Peyer's patch (tissue), 4 donors: ENCODE data around the gene ATP9A. TPM values are rescaled to one million over a fixed set of nuclear protein-coding genes. Genes with fewer than 3 reads are reported as not detected.

Source experiments
- DNase-seq, 3 donors: peaks; one replicate each; pipeline ENCODE4 v3.0.0-alpha.2; 2017 to 2019
- H3K27ac ChIP-seq, 4 donors: fragments of 200-600 bp; sonication (generic); one replicate each; pipeline ENCODE4 v1.5.1; 2016 to 2019
- H3K27me3 ChIP-seq, 2 donors: fragments of 200-600 bp; sonication (generic); one replicate each; pipeline ENCODE4 v1.5.1; 2019
- H3K36me3 ChIP-seq, 3 donors: fragments of 200-600 bp; sonication (generic); one replicate each; pipeline ENCODE4 v1.5.1; 2016 to 2019
- H3K4me1 ChIP-seq, 4 donors: fragments of 200-600 bp; sonication (generic); one replicate each; pipeline ENCODE4 v1.5.1; 2016 to 2019
- H3K4me3 ChIP-seq, 4 donors: fragments of 200-600 bp; sonication (generic); 1 replicate in 3 of 4; 2 replicates in 1 of 4; pipeline ENCODE4 v1.5.1; 2016 to 2019; ENCODE audit warnings: mild to moderate bottlenecking in 1 of 4
- H3K9me3 ChIP-seq, 4 donors: fragments of 200-600 bp; sonication (generic); one replicate each; pipeline ENCODE4 v1.5.1; 2016 to 2019; ENCODE audit warnings: mild to moderate bottlenecking in 1 of 4
- POLR2A ChIP-seq, 2 donors: fragments of 450-650 bp; IDR thresholded peaks; one replicate each; pipeline ENCODE4 v1.5.1; 2017; ENCODE audit warnings: antibody characterized with exemption in 2 of 2, mild to moderate bottlenecking in 2 of 2, moderate library complexity in 2 of 2
- total RNA-seq, 4 donors: library from RNA; depleted of rRNA; stranded (reverse); fragments of >200 nt; gene quantifications; one replicate each; pipeline ENCODE4 v1.1.0, GENCODE V29; 2016
- TF ChIP-seq, protein P1 (sequence below), 6 experiments: fragments of 450-650 bp in 4 of 6; fragments of 200-600 bp in 2 of 6; sonication (generic) in 1 of 6; IDR thresholded peaks; one replicate each; pipeline ENCODE4 v1.5.1; 2017 to 2019; ENCODE audit warnings: antibody characterized with exemption in 6 of 6, mild to moderate bottlenecking in 3 of 6, moderate library complexity in 1 of 6

Gene ATP9A
- total RNA-seq, 4 donors from 2014 or later = 27.2 to 73.1 (median 48.7) TPM

DNA sequence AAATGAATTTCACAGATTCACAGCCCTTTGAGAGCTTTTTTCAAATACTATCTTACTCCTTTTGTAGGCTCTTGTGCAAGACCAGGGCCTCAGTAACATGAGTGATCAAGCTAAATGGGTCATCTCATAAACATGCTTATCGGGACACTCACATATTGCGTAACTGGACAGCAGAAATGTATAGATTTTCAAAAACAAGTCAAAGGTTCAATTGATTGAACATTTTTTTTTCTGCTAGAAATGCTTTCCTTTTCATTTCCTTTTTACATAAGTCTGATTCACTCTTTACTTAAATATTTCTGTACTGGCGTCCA lies 42.8 kb upstream of the ATP9A start:
- no peak for TF ChIP-seq POLR2A (IDR thresholded peaks at IDR 0.05)
- TF ChIP-seq, protein P1, sequence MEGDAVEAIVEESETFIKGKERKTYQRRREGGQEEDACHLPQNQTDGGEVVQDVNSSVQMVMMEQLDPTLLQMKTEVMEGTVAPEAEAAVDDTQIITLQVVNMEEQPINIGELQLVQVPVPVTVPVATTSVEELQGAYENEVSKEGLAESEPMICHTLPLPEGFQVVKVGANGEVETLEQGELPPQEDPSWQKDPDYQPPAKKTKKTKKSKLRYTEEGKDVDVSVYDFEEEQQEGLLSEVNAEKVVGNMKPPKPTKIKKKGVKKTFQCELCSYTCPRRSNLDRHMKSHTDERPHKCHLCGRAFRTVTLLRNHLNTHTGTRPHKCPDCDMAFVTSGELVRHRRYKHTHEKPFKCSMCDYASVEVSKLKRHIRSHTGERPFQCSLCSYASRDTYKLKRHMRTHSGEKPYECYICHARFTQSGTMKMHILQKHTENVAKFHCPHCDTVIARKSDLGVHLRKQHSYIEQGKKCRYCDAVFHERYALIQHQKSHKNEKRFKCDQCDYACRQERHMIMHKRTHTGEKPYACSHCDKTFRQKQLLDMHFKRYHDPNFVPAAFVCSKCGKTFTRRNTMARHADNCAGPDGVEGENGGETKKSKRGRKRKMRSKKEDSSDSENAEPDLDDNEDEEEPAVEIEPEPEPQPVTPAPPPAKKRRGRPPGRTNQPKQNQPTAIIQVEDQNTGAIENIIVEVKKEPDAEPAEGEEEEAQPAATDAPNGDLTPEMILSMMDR (IDR thresholded peaks at IDR 0.05) = no peak
- Histone ChIP-seq H3K4me1 (no peaks in the 10 kb centered on the region), H3K27ac (no peak overlapping the region), H3K36me3 (no peaks in the 10 kb centered on the region), H3K27me3 (no peaks in the 10 kb centered on the region), H3K4me3 (no peak overlapping the region), H3K9me3 (no peaks in the 10 kb centered on the region)
- DNase-seq = no peak

DNA sequence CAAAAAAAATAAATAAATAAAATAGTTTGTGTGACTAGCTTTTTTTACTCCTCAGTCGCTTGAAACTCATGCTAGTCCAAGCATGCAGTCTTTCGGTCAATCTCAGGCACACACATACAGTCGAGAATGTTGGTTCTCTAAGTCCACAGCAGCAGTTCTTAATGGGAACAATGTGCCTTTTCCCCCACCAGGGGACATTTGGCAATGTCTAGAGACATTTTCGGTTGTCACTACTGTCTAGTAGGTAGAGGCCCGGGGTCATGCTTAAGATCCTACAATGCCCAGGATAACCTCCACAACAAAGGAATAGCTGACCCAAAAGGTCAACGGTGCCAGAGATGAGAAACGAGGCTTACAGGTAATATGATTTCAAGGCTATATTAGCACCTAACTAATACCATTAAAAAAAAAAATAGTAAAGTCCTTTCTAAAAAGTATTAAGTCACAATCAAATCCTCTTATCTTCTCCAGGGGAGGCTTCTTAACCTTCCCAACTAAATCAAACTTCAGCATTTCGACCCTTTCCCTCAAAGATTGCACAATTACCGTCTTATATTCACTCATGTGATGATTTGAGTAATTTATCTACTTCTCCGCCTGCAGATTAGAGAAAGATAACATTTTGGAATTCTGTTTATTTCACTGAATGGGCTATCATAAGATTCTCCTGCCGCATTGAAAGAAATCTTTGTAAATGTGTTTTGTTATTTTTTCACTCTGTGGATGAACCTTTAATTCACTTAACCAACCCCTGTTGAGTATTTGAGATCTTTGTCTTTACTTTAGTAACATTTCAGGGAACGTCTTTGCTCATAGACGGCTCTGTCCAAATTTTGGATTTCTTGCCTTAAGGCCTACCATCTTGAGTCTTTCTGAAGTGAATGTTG lies 42.2 kb upstream of the ATP9A start:
- Histone ChIP-seq H3K27ac (no peak overlapping the region), H3K4me1 (no peaks in the 10 kb centered on the region), H3K4me3 (no peak overlapping the region), H3K27me3 (no peaks in the 10 kb centered on the region), H3K36me3 (no peaks in the 10 kb centered on the region), H3K9me3 (no peaks in the 10 kb centered on the region)
- no peak for TF ChIP-seq POLR2A (IDR thresholded peaks at IDR 0.05)
- TF ChIP-seq, protein P1 (IDR thresholded peaks at IDR 0.05) = no peak
- no peak for DNase-seq

DNA sequence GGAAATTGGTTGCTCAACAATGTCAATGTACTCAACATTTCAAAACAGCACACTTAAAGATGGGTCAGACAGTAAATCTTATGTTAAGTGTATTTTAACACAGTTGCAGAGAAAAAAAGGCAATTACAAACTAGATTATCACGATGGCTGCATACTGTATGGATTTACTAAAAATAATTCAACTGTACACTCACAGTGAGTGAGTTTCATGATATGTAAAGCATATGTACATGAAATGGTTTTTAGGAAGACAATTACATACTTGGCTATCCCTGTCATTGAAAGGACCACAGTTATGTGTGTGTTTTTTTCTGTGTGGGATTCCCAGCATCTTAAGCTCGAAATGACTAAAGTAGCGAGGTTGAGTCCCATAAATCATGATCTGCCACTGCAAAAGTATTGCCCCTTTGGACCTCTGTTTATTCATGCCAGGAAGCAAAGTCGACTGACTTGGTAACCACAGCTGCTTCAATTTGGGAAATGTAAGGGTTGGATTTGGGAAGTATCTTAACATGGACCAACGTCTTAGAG lies 39.6 kb upstream of the ATP9A start:
- Histone ChIP-seq H3K27ac (no peak overlapping the region), H3K4me1 (no peaks in the 10 kb centered on the region), H3K36me3 (no peaks in the 10 kb centered on the region), H3K4me3 (no peak overlapping the region), H3K9me3 (no peaks in the 10 kb centered on the region), H3K27me3 (no peaks in the 10 kb centered on the region)
- no peak for TF ChIP-seq POLR2A (IDR thresholded peaks at IDR 0.05)
- TF ChIP-seq, protein P1 (IDR thresholded peaks at IDR 0.05) = no peak
- DNase-seq = no peak

DNA sequence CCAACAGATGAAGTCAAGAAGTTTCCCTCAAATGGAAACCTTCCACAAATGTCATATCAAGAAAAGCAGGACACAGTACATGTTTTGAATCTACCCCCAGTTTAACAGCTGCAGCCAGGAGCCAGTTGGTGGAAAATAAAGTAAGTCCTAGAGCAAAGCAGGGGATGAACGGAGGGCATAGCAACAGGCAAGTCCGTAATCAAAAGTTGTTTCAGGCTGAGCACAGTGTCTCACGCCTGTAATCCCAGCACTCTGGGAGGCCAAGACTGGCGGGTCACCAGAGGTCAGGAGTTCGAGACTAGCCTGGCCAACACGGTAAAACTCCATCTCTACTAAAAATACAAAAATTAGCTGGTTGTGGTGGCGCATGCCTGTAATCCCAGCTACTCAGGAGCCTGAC lies 36.6 kb upstream of the ATP9A start:
- H3K4me1 ChIP-seq = peaks cover 3 to 27% (median 8%) of the 10 kb centered on the region in 4 donors
- H3K27ac ChIP-seq = no peak overlapping the region
- no peak for DNase-seq
- H3K4me3 ChIP-seq = no peak overlapping the region
- no peaks in the 10 kb centered on the region for H3K36me3 ChIP-seq
- peaks cover 0 to 21% of the 10 kb centered on the region in 2 donors for H3K27me3 ChIP-seq
- TF ChIP-seq POLR2A (IDR thresholded peaks at IDR 0.05) = no peak
- TF ChIP-seq, protein P1 (IDR thresholded peaks at IDR 0.05) = no peak
- no peaks in the 10 kb centered on the region for H3K9me3 ChIP-seq

DNA sequence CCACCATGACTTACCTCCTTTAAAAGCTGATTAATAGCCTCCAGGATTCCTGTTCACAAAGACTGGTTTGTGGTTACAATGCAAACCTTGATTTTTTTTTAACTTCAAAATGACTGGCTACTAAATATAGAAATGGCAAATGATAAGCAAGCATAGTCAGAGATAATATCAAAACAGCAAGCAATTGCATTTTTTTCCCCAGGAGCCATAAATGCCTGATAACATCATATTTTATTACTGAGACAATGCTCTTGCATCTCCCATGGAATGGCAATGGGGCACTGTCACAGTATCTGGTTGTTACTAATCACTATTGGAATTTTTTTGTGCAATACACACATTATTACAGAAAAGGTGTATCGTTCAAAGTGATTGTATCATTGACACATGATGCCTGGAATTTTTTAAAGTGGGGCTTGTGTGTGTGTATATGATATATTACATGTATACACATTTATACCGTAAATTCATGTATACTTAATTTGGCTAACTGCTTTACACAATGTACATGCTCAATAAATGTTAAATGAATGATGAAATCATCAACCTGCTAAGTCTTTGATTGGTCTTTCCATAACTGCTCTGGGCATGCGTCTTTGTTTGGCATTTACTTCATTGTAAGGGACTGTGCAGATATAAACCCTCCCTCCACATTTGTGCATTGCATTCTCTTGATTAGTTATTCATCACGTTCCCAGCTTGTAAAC lies 35.1 kb upstream of the ATP9A start:
- no peak overlapping the region for H3K27ac ChIP-seq
- H3K27me3 ChIP-seq = peaks cover 0 to 21% of the 10 kb centered on the region in 2 donors
- no peak for TF ChIP-seq POLR2A (IDR thresholded peaks at IDR 0.05)
- TF ChIP-seq, protein P1 (IDR thresholded peaks at IDR 0.05) = no peak

More for the DNA sequence above, 35.1 kb upstream of the ATP9A start:
- no peak overlapping the region for H3K4me3 ChIP-seq
- no peak for DNase-seq
- peaks cover 3 to 27% (median 8%) of the 10 kb centered on the region in 4 donors for H3K4me1 ChIP-seq
- H3K9me3 ChIP-seq = no peaks in the 10 kb centered on the region
- no peaks in the 10 kb centered on the region for H3K36me3 ChIP-seq
